Esophagus muscularis mucosa (tissue), 3 donors: Measurements from ENCODE around the gene SLC17A8.

Source experiments
- CTCF ChIP-seq, 3 experiments: fragments of 200-600 bp in 2 of 3; fragments of 450-650 bp in 1 of 3; sonication (generic) in 2 of 3; IDR thresholded peaks; one replicate each; pipeline ENCODE4 v1.5.1; 2017 to 2019; ENCODE audit warnings: antibody characterized with exemption in 3 of 3, mild to moderate bottlenecking in 2 of 3, moderate library complexity in 1 of 3
- POLR2AphosphoS5 ChIP-seq, 2 donors: sonication (generic); formaldehyde crosslinking; IDR thresholded peaks; one replicate each; pipeline ENCODE4 v1.6.1; 2017; ENCODE audit warnings: antibody characterized with exemption in 2 of 2

- no peak for TF ChIP-seq CTCF (IDR thresholded peaks at IDR 0.05)
- no peak for TF ChIP-seq POLR2AphosphoS5 (IDR thresholded peaks at IDR 0.05)
Observed at GRCh38 chr12:100331871-100332270, 25.0 kb upstream of the SLC17A8 start.
